WTC11 (cell line): ENCODE results near the gene KCNIP1.

Source experiments
- ARID4B ChIP-seq: sonication (generic); formaldehyde crosslinking; IDR thresholded peaks from 2 replicates; pipeline ENCODE4 v1.8.0; 2023; ENCODE audit warnings: missing genetic modification reagents, mild to moderate bottlenecking, borderline replicate concordance
- CREM ChIP-seq: sonication (generic); formaldehyde crosslinking; IDR thresholded peaks from 2 replicates; pipeline ENCODE4 v1.8.1; 2022; ENCODE audit warnings: mild to moderate bottlenecking, missing genetic modification reagents, moderate library complexity
- ESRRA ChIP-seq: sonication (generic); formaldehyde crosslinking; IDR thresholded peaks from 2 replicates; pipeline ENCODE4 v1.8.1; 2022; ENCODE audit warnings: mild to moderate bottlenecking, missing genetic modification reagents, borderline replicate concordance
- JUN ChIP-seq: sonication (generic); formaldehyde crosslinking; IDR thresholded peaks from 2 replicates; pipeline ENCODE4 v1.8.0; 2023; ENCODE audit warnings: mild to moderate bottlenecking, missing genetic modification reagents
- MAX ChIP-seq: sonication (generic); formaldehyde crosslinking; IDR thresholded peaks from 2 replicates; pipeline ENCODE4 v1.8.0; 2022; ENCODE audit warnings: mild to moderate bottlenecking, missing genetic modification reagents
- TCF7 ChIP-seq: sonication (generic); formaldehyde crosslinking; IDR thresholded peaks from 2 replicates; pipeline ENCODE4 v1.8.0; 2022; ENCODE audit warnings: mild to moderate bottlenecking, low read depth, missing genetic modification reagents, moderate library complexity
- TEAD4 ChIP-seq: sonication (generic); formaldehyde crosslinking; IDR thresholded peaks from 2 replicates; pipeline ENCODE4 v1.8.0; 2022; ENCODE audit warnings: mild to moderate bottlenecking, missing genetic modification reagents
- ZNF138 ChIP-seq: sonication (generic); formaldehyde crosslinking; conservative IDR thresholded peaks from 2 replicates; pipeline ENCODE4 v1.8.1; 2022; ENCODE audit warnings: mild to moderate bottlenecking, moderate library complexity, missing genetic modification reagents
- TF ChIP-seq, protein P1 (sequence below): fragments of 200-600 bp; IDR thresholded peaks from 2 replicates; pipeline ENCODE4 v1.8.0; 2022; ENCODE audit warnings: antibody characterized with exemption
- TF ChIP-seq, protein P2 (sequence below): sonication (generic); formaldehyde crosslinking; IDR thresholded peaks from 2 replicates; pipeline ENCODE4 v1.8.1; 2023; ENCODE audit warnings: mild to moderate bottlenecking, missing genetic modification reagents, borderline replicate concordance

- TF ChIP-seq JUN (no peak), CREM (CRISPR knock-in tag) (no peak), MAX (CRISPR knock-in tag) (no peak), ZNF138 (CRISPR knock-in tag) (no peak), ESRRA (CRISPR knock-in tag) (no peak), TEAD4 (CRISPR knock-in tag) (no peak), TCF7 (CRISPR knock-in tag) (no peak), ARID4B (CRISPR knock-in tag) (no peak)
- TF ChIP-seq, protein P1, sequence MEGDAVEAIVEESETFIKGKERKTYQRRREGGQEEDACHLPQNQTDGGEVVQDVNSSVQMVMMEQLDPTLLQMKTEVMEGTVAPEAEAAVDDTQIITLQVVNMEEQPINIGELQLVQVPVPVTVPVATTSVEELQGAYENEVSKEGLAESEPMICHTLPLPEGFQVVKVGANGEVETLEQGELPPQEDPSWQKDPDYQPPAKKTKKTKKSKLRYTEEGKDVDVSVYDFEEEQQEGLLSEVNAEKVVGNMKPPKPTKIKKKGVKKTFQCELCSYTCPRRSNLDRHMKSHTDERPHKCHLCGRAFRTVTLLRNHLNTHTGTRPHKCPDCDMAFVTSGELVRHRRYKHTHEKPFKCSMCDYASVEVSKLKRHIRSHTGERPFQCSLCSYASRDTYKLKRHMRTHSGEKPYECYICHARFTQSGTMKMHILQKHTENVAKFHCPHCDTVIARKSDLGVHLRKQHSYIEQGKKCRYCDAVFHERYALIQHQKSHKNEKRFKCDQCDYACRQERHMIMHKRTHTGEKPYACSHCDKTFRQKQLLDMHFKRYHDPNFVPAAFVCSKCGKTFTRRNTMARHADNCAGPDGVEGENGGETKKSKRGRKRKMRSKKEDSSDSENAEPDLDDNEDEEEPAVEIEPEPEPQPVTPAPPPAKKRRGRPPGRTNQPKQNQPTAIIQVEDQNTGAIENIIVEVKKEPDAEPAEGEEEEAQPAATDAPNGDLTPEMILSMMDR, result no peak
- TF ChIP-seq, protein P2, sequence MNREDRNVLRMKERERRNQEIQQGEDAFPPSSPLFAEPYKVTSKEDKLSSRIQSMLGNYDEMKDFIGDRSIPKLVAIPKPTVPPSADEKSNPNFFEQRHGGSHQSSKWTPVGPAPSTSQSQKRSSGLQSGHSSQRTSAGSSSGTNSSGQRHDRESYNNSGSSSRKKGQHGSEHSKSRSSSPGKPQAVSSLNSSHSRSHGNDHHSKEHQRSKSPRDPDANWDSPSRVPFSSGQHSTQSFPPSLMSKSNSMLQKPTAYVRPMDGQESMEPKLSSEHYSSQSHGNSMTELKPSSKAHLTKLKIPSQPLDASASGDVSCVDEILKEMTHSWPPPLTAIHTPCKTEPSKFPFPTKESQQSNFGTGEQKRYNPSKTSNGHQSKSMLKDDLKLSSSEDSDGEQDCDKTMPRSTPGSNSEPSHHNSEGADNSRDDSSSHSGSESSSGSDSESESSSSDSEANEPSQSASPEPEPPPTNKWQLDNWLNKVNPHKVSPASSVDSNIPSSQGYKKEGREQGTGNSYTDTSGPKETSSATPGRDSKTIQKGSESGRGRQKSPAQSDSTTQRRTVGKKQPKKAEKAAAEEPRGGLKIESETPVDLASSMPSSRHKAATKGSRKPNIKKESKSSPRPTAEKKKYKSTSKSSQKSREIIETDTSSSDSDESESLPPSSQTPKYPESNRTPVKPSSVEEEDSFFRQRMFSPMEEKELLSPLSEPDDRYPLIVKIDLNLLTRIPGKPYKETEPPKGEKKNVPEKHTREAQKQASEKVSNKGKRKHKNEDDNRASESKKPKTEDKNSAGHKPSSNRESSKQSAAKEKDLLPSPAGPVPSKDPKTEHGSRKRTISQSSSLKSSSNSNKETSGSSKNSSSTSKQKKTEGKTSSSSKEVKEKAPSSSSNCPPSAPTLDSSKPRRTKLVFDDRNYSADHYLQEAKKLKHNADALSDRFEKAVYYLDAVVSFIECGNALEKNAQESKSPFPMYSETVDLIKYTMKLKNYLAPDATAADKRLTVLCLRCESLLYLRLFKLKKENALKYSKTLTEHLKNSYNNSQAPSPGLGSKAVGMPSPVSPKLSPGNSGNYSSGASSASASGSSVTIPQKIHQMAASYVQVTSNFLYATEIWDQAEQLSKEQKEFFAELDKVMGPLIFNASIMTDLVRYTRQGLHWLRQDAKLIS (CRISPR knock-in tag), result no peak
Measured at GRCh38 chr5:170751631-170752030, 247.8 kb downstream of the KCNIP1 start.
